NCI-H510A (cell line): ENCODE results near the gene NAPA.

Source experiments
- DNase-seq: peaks from one replicate; lab custom pipeline; 2025; lab: John Stamatoyannopoulos, UW

Gene NAPA

DNA sequence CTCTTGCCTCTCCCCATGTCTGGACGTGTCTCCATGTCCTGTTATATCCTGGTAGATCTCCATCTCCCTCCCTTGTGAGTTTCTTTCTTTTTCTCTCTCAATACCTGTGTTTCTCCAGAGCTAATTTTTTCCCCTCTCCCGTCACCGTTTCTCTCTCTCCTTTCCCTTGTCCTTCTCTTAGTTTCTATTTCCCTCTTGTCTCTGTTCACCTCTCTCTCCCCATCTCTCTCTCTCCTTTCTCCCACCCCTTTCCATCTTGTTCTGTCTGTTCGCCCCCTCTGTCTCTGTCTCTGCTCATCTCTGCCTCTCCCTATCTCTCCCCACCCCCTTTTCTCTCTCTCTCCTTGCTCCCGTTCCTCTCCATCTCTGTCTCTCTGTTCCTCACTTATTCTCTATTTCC, 56.2 kb downstream of the NAPA start:
- DNase-seq, result no peak

DNA sequence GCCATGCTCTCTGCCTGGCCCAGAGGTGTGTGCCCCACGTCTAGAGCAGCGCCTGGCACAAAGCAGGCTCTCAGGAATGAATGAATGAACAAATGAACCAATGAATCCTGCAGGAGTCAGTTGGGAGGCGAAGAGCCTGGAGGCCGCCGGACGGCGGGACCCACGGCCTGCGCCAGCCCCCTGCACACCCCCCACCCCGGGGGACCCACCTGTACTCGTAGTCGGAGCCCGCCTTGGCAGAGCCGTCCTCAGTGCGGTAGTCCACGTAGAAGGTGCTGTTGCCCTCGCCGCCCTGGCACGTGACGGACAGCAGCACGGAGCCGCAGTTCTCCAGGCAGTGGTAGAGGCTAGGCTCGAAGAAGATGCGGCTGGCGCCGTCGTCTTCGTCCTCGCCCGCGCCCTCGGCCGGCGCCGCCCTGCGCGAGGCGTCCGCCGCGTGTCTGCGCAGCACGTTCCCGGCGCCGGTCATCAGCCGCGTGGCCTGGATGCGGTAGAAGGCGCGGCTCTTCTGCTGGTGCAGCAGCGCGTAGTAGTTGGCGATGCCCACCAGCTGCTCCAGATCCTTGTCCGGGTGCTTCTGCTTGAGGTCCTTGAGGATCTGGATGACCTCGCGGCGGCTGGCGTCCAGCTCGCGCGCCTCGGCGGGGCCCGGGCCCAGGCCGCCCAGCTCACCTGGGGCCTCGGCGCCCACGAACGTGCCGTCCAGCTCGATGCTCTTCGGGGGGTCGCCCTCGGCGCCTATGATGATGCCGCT, 58.0 kb downstream of the NAPA start:
- no peak for DNase-seq

GRCh38 chr19:47450478-47450877, 64.4 kb downstream of the NAPA start:
- no peak for DNase-seq

DNA sequence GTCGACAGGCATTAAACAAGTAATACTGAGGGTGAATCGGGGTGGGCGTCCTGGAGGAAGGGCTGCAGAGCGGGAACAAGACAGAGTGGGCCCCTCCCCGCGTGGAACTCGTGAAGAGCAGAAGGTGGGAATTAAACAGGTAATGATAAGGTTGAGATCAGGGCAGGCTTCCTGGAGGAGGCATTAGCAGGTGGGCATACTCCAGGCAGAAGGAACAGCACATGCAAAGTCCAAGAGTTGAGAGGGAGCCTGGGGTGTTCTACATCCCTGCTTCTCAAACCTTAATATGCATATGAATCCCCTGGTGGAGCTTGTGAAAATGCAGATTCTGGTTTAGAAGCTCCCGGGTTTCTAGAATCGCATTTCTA, 66.5 kb downstream of the NAPA start:
- no peak for DNase-seq

DNA sequence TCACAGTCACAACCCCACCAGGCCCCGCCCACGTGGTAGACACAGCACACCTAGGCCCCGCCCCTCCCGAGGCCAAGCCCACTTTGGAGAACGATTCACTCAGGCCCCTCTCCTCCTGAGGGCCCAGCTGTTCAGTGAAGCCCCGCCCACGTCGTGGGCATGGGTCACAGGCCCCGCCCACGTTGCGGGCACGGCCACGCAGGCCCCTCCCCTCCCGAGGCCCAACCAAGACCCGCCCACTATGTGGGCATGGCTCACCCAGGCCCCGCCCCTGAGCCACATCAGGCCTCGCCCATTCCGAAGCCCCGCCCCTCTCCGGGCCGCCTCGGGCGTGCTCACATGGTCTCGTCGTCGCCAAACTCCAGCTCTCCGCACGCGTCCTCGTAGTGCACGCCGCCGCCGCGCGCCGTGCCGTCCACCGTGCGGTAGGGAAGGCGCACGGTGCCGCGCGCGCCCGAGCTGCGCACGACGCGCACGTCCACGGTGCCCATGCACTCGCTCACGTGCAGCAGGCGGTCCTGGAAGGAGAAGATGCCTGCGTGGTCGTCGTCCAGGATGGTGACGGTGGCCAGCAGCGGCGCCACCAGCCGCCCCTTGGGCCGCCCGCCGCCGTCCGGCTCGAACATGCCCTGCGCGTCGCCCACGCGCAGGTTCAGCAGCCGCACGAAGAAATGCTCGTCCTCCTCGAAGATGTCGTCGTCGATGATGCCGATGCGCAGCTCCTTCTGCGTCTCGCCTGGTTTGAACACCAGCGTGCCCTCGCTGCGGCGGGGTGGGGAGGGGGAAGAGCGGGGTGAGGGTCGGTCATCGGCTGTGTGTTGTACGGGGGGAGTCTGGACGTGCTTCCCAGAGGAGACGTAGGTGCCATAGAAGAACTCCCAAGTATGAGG, 67.1 kb downstream of the NAPA start:
- DNase-seq, result no peak

- DNase-seq, result no peak
Measured at GRCh38 chr19:47446534-47447469, 68.1 kb downstream of the NAPA start.

- DNase-seq, result peak; percentile 45
Measured at GRCh38 chr19:47445937-47446402, 68.9 kb downstream of the NAPA start.

GRCh38 chr19:47445527-47445926, 69.3 kb downstream of the NAPA start:
- no peak for DNase-seq

- no peak for DNase-seq
Measured at GRCh38 chr19:47444388-47444821, 70.5 kb downstream of the NAPA start.

DNA sequence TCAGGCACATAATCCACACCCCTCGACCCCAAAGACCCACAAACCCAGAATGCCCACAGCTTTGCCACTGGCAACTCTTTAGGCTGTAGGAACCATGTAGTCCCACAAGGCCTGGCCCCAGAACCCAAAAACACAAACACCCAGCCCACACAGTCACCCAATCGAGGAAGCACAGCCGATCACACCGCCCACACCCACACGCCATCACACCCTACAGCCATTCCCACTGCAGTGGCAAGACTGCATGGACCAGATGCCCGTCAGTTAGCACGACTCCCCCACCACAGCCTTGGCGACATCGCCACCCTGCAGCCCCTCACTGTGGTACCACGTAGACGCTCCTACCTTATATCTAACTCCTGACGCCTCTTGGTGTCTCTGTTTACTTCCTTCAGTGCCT, 71.5 kb downstream of the NAPA start:
- no peak for DNase-seq

- no peak for DNase-seq
Measured at GRCh38 chr19:47438793-47439220, 76.1 kb downstream of the NAPA start.
